ENCODE measurements around the gene BNIP3.

Gene BNIP3

DNA sequence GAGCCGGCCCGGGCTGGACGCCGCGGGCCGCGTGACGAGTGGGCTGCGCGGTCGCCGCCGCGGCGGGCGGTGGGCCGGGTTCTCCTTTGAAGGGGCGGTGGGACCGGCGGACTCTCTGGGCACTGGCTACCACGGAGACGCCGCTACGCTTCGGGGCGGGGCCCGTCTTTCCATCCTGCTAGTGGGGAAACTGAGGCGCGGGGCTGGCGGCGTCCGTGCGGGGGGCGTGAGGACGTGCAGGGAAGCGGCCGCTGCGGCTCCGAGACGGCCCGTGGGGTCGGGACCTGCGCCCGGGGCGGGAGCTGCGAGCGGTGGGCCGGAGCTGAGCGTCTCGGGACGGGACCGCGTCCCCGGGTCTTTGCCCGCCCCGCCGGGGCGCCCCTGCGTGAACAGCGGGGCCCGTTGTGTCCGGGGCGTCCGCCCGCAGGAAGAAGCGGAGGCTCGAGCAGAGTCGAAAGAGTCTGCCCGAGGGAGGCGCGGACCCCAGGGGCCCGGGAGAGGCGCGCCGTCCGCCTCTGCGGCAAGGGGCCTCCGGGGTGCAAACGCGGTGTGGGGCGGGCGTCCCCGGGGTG lies 548 bp upstream of the BNIP3 start:
- H3K4me3 ChIP-seq (ENCODE audit: low read depth, low read length) = peak overlapping the region; percentile 71

DNA sequence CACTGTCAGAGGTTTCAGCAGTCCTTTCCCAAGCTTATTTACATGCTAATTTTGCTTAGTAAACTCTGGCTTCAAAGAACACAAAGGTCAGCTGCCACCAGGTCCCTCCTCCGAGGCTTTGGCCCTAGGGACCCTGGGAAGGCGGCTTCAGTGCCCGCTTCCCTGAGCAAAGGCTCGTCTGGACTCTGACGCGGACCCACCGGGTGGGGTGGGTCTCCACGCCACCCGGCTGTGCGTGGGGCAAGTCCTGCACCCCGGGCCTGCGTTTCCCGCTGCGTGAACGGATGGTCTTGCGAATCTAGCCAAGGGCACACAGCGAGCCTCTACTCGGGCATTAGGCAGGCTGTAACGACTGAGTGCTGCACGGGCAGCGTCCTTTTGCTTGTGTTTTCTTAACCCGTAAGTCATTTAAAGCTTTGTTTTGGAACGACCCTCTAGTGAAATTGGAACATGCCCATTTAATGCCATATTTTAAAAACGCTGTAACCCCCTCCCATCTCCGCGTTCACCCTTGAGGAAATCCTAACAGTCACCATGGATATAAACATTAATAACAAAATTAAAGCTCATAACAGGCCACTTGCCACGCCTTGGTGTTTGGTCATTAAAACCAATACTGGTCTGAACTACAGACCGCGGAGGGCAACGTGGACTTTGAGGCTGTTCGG lies 828 bp downstream of the BNIP3 start:
- TF ChIP-seq, protein P1, sequence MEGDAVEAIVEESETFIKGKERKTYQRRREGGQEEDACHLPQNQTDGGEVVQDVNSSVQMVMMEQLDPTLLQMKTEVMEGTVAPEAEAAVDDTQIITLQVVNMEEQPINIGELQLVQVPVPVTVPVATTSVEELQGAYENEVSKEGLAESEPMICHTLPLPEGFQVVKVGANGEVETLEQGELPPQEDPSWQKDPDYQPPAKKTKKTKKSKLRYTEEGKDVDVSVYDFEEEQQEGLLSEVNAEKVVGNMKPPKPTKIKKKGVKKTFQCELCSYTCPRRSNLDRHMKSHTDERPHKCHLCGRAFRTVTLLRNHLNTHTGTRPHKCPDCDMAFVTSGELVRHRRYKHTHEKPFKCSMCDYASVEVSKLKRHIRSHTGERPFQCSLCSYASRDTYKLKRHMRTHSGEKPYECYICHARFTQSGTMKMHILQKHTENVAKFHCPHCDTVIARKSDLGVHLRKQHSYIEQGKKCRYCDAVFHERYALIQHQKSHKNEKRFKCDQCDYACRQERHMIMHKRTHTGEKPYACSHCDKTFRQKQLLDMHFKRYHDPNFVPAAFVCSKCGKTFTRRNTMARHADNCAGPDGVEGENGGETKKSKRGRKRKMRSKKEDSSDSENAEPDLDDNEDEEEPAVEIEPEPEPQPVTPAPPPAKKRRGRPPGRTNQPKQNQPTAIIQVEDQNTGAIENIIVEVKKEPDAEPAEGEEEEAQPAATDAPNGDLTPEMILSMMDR (IDR thresholded peaks at IDR 0.05; ENCODE audit: borderline replicate concordance, insufficient read depth, low read depth, low read length) = no peak
- peak overlapping the region; percentile 71 for H3K4me3 ChIP-seq (ENCODE audit: low read depth, low read length)

More for the DNA sequence above, 548 bp upstream of the BNIP3 start:
- TF ChIP-seq, protein P1 (IDR thresholded peaks at IDR 0.05; ENCODE audit: borderline replicate concordance, insufficient read depth, low read depth, low read length) = no peak

DNA sequence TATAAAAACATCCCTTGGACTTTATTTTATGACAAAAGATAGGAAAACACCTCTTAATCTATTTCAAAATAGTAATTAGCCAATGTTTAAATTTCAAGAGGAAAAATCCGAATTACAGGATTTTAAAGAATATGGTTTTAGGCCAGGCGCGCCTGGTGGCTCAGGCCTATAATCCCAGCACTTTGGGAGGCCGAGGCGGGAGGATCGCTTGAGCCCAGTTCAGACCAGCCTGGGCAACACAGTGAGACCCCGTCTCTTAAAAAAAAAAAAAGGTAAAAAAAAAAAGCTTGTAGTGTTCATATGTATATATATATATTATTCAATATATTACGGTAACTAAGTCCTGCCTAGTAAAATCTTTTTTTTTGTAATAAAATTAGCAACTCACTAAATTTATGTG lies 1.4 kb downstream of the BNIP3 start:
- TF ChIP-seq, protein P1 (IDR thresholded peaks at IDR 0.05; ENCODE audit: borderline replicate concordance, insufficient read depth, low read depth, low read length) = no peak
- no peak overlapping the region for H3K4me3 ChIP-seq (ENCODE audit: low read depth, low read length)

DNA sequence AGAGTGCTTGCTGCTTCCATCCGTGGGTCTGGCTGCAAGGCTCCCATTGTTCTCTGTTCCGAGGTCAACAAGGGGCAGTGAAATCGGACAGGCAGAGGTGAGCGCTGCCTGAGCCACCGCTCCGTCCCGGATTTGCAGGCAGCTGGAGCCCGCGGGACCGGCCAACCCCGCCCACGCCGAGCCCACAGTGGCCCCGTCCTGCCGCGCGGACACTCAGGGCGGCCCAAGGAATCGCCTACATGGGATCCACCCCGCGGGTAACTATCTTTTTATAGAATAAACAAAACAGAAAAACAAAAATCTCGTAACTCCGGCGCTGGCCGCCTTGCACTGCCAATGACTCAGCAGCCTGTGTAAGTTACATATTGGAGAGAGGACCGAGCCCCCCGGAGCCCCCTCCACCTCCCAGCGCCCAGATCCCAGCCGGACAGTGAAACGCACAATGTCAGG lies 1.9 kb downstream of the BNIP3 start:
- TF ChIP-seq, protein P1 (IDR thresholded peaks at IDR 0.05; ENCODE audit: borderline replicate concordance, insufficient read depth, low read depth, low read length) = no peak
- H3K4me3 ChIP-seq (ENCODE audit: low read depth, low read length) = no peak overlapping the region

DNA sequence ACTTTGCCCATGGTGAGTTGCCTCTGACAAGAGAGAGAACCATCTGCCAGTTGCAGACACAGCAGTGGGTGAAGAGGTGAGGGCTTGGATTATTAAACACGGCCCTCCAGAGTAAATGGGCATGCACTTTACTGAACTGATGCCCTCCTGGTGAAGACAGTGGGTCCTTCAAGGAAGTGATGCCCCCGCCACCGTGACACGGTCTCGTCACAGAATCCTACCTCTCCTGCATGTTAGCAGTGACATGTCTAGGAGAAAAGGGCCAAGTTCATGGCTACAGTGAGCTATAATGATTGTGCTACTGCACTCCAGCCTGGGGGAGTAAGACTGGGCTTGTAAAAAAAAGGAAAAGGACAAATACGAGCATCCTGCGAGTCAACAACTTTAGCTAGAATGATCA lies 2.4 kb downstream of the BNIP3 start:
- H3K4me3 ChIP-seq (ENCODE audit: low read depth, low read length) = no peak overlapping the region
- TF ChIP-seq, protein P1 (IDR thresholded peaks at IDR 0.05; ENCODE audit: borderline replicate concordance, insufficient read depth, low read depth, low read length) = no peak

DNA sequence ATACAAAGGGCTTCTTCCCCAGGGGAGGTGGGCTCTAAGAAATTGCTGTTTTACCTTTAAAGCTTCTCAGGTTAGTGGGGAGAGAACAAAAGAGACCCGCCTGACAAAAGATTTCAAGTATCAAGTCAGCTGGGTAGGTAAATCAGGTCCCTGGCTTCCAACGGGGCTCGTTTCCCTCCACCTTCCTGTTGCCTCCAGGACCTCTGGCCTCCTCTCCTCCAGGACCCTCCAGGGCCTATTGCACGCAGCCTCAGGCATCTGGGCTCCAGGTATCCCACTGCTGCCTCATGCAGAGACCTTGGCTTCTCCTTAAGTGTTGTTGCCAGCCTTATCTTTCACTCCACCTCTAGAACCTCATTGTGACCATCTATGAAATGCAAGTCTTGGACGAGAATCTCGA lies 2.9 kb downstream of the BNIP3 start:
- TF ChIP-seq, protein P1 (IDR thresholded peaks at IDR 0.05; ENCODE audit: borderline replicate concordance, insufficient read depth, low read depth, low read length) = no peak
- no peak overlapping the region for H3K4me3 ChIP-seq (ENCODE audit: low read depth, low read length)

DNA sequence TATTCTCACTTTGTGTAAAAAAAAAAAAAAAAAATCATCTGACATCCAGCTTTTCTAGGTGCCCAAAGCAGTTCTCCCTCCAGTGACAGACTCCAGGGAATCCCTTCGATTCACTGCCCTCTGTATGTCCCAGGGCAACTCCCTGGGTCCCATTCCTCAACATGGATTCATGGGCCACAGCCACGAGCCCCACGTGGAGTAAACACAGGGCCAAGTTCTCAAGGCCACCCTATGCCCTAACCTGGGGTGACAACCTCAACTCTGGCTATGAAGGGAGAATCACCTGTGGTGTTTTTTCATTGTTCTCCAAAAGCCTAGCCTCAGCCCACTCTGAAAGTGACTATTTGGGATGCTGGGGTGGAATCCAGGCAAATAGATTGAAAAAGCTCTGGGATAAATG lies 3.4 kb downstream of the BNIP3 start:
- TF ChIP-seq, protein P1 (IDR thresholded peaks at IDR 0.05; ENCODE audit: borderline replicate concordance, insufficient read depth, low read depth, low read length) = no peak
- no peak overlapping the region for H3K4me3 ChIP-seq (ENCODE audit: low read depth, low read length)
